Adrenal gland (tissue), 12 donors: ENCODE measurements around the gene SHC4. TPM values are rescaled to one million over a fixed set of nuclear protein-coding genes. Genes with fewer than 3 reads are reported as not detected.
A peak's percentile ranks its signal among the peaks of the same experiment; 100 is the strongest.

Source experiments
- DNase-seq, 7 donors: peaks; one replicate each; pipeline ENCODE4 v3.0.0-alpha.2; 2019 to 2020
- H3K27ac ChIP-seq, 5 donors: fragments of 200-600 bp; sonication (generic) in 4 of 5; 1 replicate in 3 of 5; 2 replicates in 2 of 5; pipeline versions ENCODE4 v1.5.1 to v1.8.0; 2016 to 2020; ENCODE audit warnings: mild to moderate bottlenecking in 1 of 5
- H3K27me3 ChIP-seq: fragments of 200-600 bp; 2 replicates; pipeline ENCODE4 v1.8.0; 2021
- H3K36me3 ChIP-seq, 2 donors: fragments of 200-600 bp; replicated peaks in 1 of 2; 1 replicate in 1 of 2; 2 replicates in 1 of 2; pipeline versions ENCODE4 v1.5.1 to v1.8.0; 2018 to 2022
- H3K4me1 ChIP-seq, 2 donors: fragments of 200-600 bp; replicated peaks in 1 of 2; 1 replicate in 1 of 2; 2 replicates in 1 of 2; pipeline versions ENCODE4 v1.5.1 to v1.8.0; 2018 to 2021
- H3K4me3 ChIP-seq, 4 donors: fragments of 200-600 bp; sonication (generic) in 3 of 4; one replicate each; pipeline ENCODE4 v1.5.1; 2016 to 2018
- H3K9me3 ChIP-seq, 3 donors: fragments of 200-600 bp; sonication (generic) in 1 of 3; replicated peaks in 1 of 3; 1 replicate in 2 of 3; 2 replicates in 1 of 3; pipeline versions ENCODE4 v1.5.1 to v1.8.0; 2016 to 2021
- CTCF ChIP-seq, 6 experiments: fragments of 450-650 bp in 4 of 6; fragments of 200-600 bp in 2 of 6; sonication (generic) in 1 of 6; IDR thresholded peaks; 1 replicate in 5 of 6; 2 replicates in 1 of 6; pipeline versions ENCODE4 v1.5.1 to v1.8.0; 2016 to 2021; ENCODE audit warnings: antibody characterized with exemption in 6 of 6, mild to moderate bottlenecking in 2 of 6, moderate library complexity in 1 of 6
- POLR2A ChIP-seq, 2 donors: fragments of 450-650 bp; IDR thresholded peaks; one replicate each; pipeline ENCODE4 v1.6.1; 2017; ENCODE audit warnings: antibody characterized with exemption in 2 of 2, mild to moderate bottlenecking in 2 of 2, moderate library complexity in 1 of 2
- WGBS, 4 donors: extraction: QIAGEN DNeasy Blood & Tissue Kit in 2 of 4; methylation state at CpG; one replicate each; pipeline versions ENCODE4 v1.1.5 to v1.1.7; 2013 to 2017; 5-methylcytosine and 5-hydroxymethylcytosine counted together
- intact Hi-C, 2 donors: fragments of 100-400 bp; cut with DNase I; formaldehyde crosslinking; loops; one replicate each; pipeline versions ENCODE4 v1.14.1 to v1.15.0; 2022 to 2023
- polyA plus RNA-seq, 3 donors: library from polyadenylated mRNA; stranded (reverse); fragments of 200-250 nt in 2 of 3; fragments of 350-450 nt in 1 of 3; fragmentation: Illumina TruSeq in 1 of 3; extraction: RNeasy Lipid Tissue Mini Kit (QIAGEN cat#74804) in 1 of 3; gene quantifications; one replicate each; pipeline ENCODE4 v1.2.3, GENCODE V29; 2013 to 2014
- total RNA-seq, 9 donors: library from RNA; depleted of rRNA in 4 of 9; stranded (reverse); fragments of >200 nt in 4 of 9; fragments of 120-200 nt in 1 of 9; fragmentation: NEBNext Ultra II Directional in 1 of 9; extraction: Animal tissue kit (Norgen Biotek cat#: 25700) in 1 of 9; gene quantifications; one replicate each; pipeline versions ENCODE4 v1.1.0 to v1.2.4, GENCODE V29; 2013 to 2023
- donor health status: healthy with polysubstance abuse.
- donor health status: Bipolar disorder and iron deficiency.
- donor health status: DM: yes; HTN: yes; CAD: no.
- donor health status: DM: no; HTN: no; CAD: no.
- donor health status: DM: no; HTN: no; CAD: no.
- donor health status: DM: yes; HTN: yes; CAD: no.

SHC4 gene
- total and polyA plus RNA-seq, 12 donors = 0.40 to 1.8 (median 0.99) TPM

- WGBS, 4 donors = 81 to 83% (median 82%) methylated on average over 3 of the region's 3 CpGs
- TF ChIP-seq POLR2A (IDR thresholded peaks at IDR 0.05) (no peak), CTCF (IDR thresholded peaks at IDR 0.05) (no peak)
- Histone ChIP-seq H3K4me1 (peaks cover 0 to 7% of the 10 kb centered on the region in 2 donors), H3K9me3 (no peaks in the 10 kb centered on the region), H3K4me3 (no peak overlapping the region), H3K36me3 (no peaks in the 10 kb centered on the region), H3K27me3 (no peaks in the 10 kb centered on the region), H3K27ac (no peak overlapping the region)
- no peak for DNase-seq
- intact Hi-C loops = loop anchor here (10.0 kb wide), 2 partner anchors 157 to 447 kb away; partner anchors contain the start of gene FBN1 (in 1 of the 2)
Observed at GRCh38 chr15:48802257-48802656, 161.5 kb downstream of the SHC4 start.

- H3K9me3 ChIP-seq = peaks cover 0 to under 1% (median 0%) of the 10 kb centered on the region in 3 donors
- H3K27ac ChIP-seq = peak overlapping the region in 1 of 5 donors; percentile 3
- H3K4me1 ChIP-seq = peaks cover 0 to 7% of the 10 kb centered on the region in 2 donors
- H3K4me3 ChIP-seq = no peak overlapping the region
- 7 to 14% (median 13%) methylated on average over 4 of the region's 4 CpGs for WGBS, 4 donors
- intact Hi-C loops = loop anchor here (10.0 kb wide), 2 partner anchors 156 to 446 kb away; partner anchors contain the start of gene FBN1 (in 1 of the 2)
- no peaks in the 10 kb centered on the region for H3K27me3 ChIP-seq
- DNase-seq = no peak
- H3K36me3 ChIP-seq = no peaks in the 10 kb centered on the region
- TF ChIP-seq CTCF (IDR thresholded peaks at IDR 0.05) = peak; percentile 25 to 69 (median 55)
- TF ChIP-seq POLR2A (IDR thresholded peaks at IDR 0.05) = no peak
Observed at GRCh38 chr15:48800811-48801455, 162.8 kb downstream of the SHC4 start.

GRCh38 chr15:48800245-48800644 lies 163.5 kb downstream of the SHC4 start:
- TF ChIP-seq CTCF (IDR thresholded peaks at IDR 0.05) (no peak), POLR2A (IDR thresholded peaks at IDR 0.05) (no peak)
- intact Hi-C loops = loop anchor here (10.0 kb wide), 2 partner anchors 155 to 445 kb away; partner anchors contain the start of gene FBN1 (in 1 of the 2)
- Histone ChIP-seq H3K9me3 (peaks cover 0 to 7% (median 0%) of the 10 kb centered on the region in 3 donors), H3K4me3 (no peak overlapping the region), H3K4me1 (peaks cover 0 to 12% of the 10 kb centered on the region in 2 donors), H3K27ac (no peak overlapping the region), H3K27me3 (no peaks in the 10 kb centered on the region), H3K36me3 (no peaks in the 10 kb centered on the region)
- no peak for DNase-seq
- WGBS, 4 donors = 74 to 84% (median 78%) methylated on average over 1 of the region's 1 CpG

- Histone ChIP-seq H3K27ac (no peak overlapping the region), H3K9me3 (peaks cover 0 to 8% (median 0%) of the 10 kb centered on the region in 3 donors), H3K4me1 (peaks cover 0 to 19% of the 10 kb centered on the region in 2 donors), H3K36me3 (no peaks in the 10 kb centered on the region), H3K27me3 (no peaks in the 10 kb centered on the region), H3K4me3 (no peak overlapping the region)
- 68 to 84% (median 80%) methylated on average over 1 of the region's 1 CpG for WGBS, 4 donors
- intact Hi-C loops = no loop called here
- TF ChIP-seq POLR2A (IDR thresholded peaks at IDR 0.05) (no peak), CTCF (IDR thresholded peaks at IDR 0.05) (no peak)
- DNase-seq = no peak
Observed at GRCh38 chr15:48798319-48798718, 165.4 kb downstream of the SHC4 start.
